GM23338 (cell line): Measurements from ENCODE around the gene ATXN2. TPM values are rescaled to one million over a fixed set of nuclear protein-coding genes. Genes with fewer than 3 reads are reported as not detected.

Experiments used
- ATAC-seq: fragments of 200-7000 bp; cut with Tn5 transposase; 3 replicates; pipeline ENCODE4 v1.9.1; 2020
- DNase-seq: peaks from one replicate; pipeline ENCODE4 v3.0.0-alpha.2; 2015; ENCODE audit warnings: low spot score
- H2AFZ ChIP-seq: fragments of 200-600 bp; sonication (generic); 2 replicates; pipeline ENCODE4 v1.8.0; 2016; ENCODE audit warnings: antibody characterized with exemption, mild to moderate bottlenecking, moderate library complexity
- H3F3A ChIP-seq: fragments of 200-600 bp; sonication (generic); replicated peaks from 2 replicates; pipeline ENCODE4 v1.8.0; 2017; ENCODE audit warnings: antibody characterized with exemption, mixed run types, low read depth
- H3K27ac ChIP-seq: fragments of 200-600 bp; sonication (generic); 2 replicates; pipeline ENCODE4 v1.6.1; 2016; ENCODE audit warnings: low read depth
- H3K27me3 ChIP-seq: fragments of 200-600 bp; sonication (generic); 2 replicates; pipeline ENCODE4 v1.8.0; 2016; ENCODE audit warnings: mild to moderate bottlenecking, mixed run types, moderate library complexity; ENCODE audit not compliant: insufficient read depth
- H3K36me3 ChIP-seq: fragments of 200-600 bp; sonication (generic); 2 replicates; pipeline ENCODE4 v1.8.0; 2016; ENCODE audit warnings: mild to moderate bottlenecking; ENCODE audit not compliant: insufficient read depth
- H3K4me1 ChIP-seq: fragments of 200-600 bp; sonication (generic); 2 replicates; pipeline ENCODE4 v1.8.0; 2016; ENCODE audit warnings: mild to moderate bottlenecking, moderate library complexity; ENCODE audit not compliant: insufficient read depth
- H3K4me2 ChIP-seq: fragments of 200-600 bp; sonication (generic); 2 replicates; pipeline ENCODE4 v1.7.1; 2017; ENCODE audit warnings: mixed run types
- H3K4me3 ChIP-seq: fragments of 200-600 bp; sonication (generic); 2 replicates; pipeline ENCODE4 v1.6.1; 2016; ENCODE audit warnings: mixed run types
- H3K79me2 ChIP-seq: fragments of 200-600 bp; sonication (generic); replicated peaks from 2 replicates; pipeline ENCODE4 v1.8.0; 2017; ENCODE audit warnings: mild to moderate bottlenecking; ENCODE audit not compliant: insufficient read depth
- H3K9me2 ChIP-seq: fragments of 200-600 bp; sonication (generic); 2 replicates; pipeline ENCODE4 v1.8.0; 2017; ENCODE audit not compliant: insufficient read depth
- H4K20me1 ChIP-seq: fragments of 200-600 bp; sonication (generic); replicated peaks from 2 replicates; pipeline ENCODE4 v1.8.0; 2017; ENCODE audit warnings: mild to moderate bottlenecking; ENCODE audit not compliant: insufficient read depth
- H3K27ac Mint-ChIP-seq: 2 replicates; pipeline ENCODE4 v1.8.0; 2020; ENCODE audit warnings: inconsistent platforms, mild to moderate bottlenecking, moderate library complexity, mixed read lengths
- H3K27me3 Mint-ChIP-seq: 3 replicates; pipeline ENCODE4 v1.8.0; 2022; ENCODE audit warnings: low read depth, mild to moderate bottlenecking, moderate library complexity, mixed read lengths, inconsistent platforms; ENCODE audit not compliant: insufficient read depth, poor library complexity
- H3K36me3 Mint-ChIP-seq: 3 replicates; pipeline ENCODE4 v1.8.0; 2021; ENCODE audit warnings: low read depth, mild to moderate bottlenecking, inconsistent platforms, moderate library complexity, mixed read lengths
- H3K4me1 Mint-ChIP-seq: 3 replicates; pipeline ENCODE4 v1.8.0; 2020; ENCODE audit warnings: mild to moderate bottlenecking, inconsistent platforms, mixed read lengths
- H3K4me3 Mint-ChIP-seq: 3 replicates; pipeline ENCODE4 v1.8.0; 2021; ENCODE audit warnings: moderate library complexity, mild to moderate bottlenecking, inconsistent platforms, mixed read lengths
- H3K9me3 Mint-ChIP-seq: 3 replicates; pipeline ENCODE4 v1.8.0; 2020; ENCODE audit warnings: moderate library complexity, mild to moderate bottlenecking, inconsistent platforms, mixed read lengths
- ETS1 ChIP-seq: IDR thresholded peaks from 2 replicates; pipeline ENCODE4 v1.6.1; 2016; ENCODE audit warnings: antibody characterized with exemption
- JUNB ChIP-seq: IDR thresholded peaks from one replicate; pipeline ENCODE4 v1.6.1; 2016; ENCODE audit warnings: antibody characterized with exemption; ENCODE audit not compliant: unreplicated experiment
- POLR2AphosphoS5 ChIP-seq: IDR thresholded peaks from 2 replicates; pipeline ENCODE4 v1.6.1; 2016; ENCODE audit warnings: antibody characterized with exemption, low read depth
- STAT1 ChIP-seq: IDR thresholded peaks from one replicate; pipeline ENCODE4 v1.6.1; 2016; ENCODE audit warnings: antibody characterized with exemption; ENCODE audit not compliant: unreplicated experiment
- ZNF114 ChIP-seq: fragments of 250-450 bp; sonication (Bioruptor Pico); IDR thresholded peaks from 2 replicates; pipeline ENCODE4 v1.5.0; 2020; ENCODE audit warnings: mild to moderate bottlenecking, moderate library complexity
- ZNF331 ChIP-seq: fragments of 250-450 bp; sonication (Bioruptor Pico); IDR thresholded peaks from 2 replicates; pipeline ENCODE4 v1.5.0; 2020; ENCODE audit warnings: low read depth, mild to moderate bottlenecking, moderate library complexity
- ZNF462 ChIP-seq: fragments of 250-450 bp; sonication (Bioruptor Pico); IDR thresholded peaks from 2 replicates; pipeline ENCODE4 v1.5.0; 2020; ENCODE audit warnings: mild to moderate bottlenecking, moderate library complexity
- polyA plus RNA-seq: library from polyadenylated mRNA; unstranded; fragments of >200 nt; fragmentation: Nextera tagmentation; extraction: Ambion mirVana; gene quantifications from 2 replicates; pipeline ENCODE4 v1.2.1, GENCODE V29; 2016
- total RNA-seq: library from RNA; depleted of rRNA; stranded (reverse); fragments of >200 nt; shearing (Covaris generic); gene quantifications from 2 replicates; pipeline ENCODE4 v1.2.3, GENCODE V29; 2014

ATXN2 gene
- total and polyA plus RNA-seq, 2 experiments from 2014 or later, result 44.8 to 59.5 TPM

- no peak for TF ChIP-seq ZNF462
Measured at GRCh38 chr12:111457071-111457470, 142.0 kb downstream of the ATXN2 start (continued).

- Mint-ChIP-seq H3K27ac (no peak overlapping the region), H3K27me3 (peaks cover 9% of the 10 kb centered on the region), H3K36me3 (peaks cover 43% of the 10 kb centered on the region), H3K4me3 (no peak overlapping the region), H3K9me3 (no peaks in the 10 kb centered on the region), H3K4me1 (no peaks in the 10 kb centered on the region; the same call in 2 of the 3 replicates)
- peaks cover 6% of the 10 kb centered on the region; the same call in 1 of the 2 replicates for H4K20me1 ChIP-seq
- DNase-seq (no peak), ATAC-seq (no peak)
- H3K4me1 ChIP-seq, result no peaks in the 10 kb centered on the region
- H2AFZ ChIP-seq, result no peak overlapping the region
- H3K9me2 ChIP-seq, result no peaks in the 10 kb centered on the region
- peaks cover 17% of the 10 kb centered on the region for H3K36me3 ChIP-seq
- H3K4me3 ChIP-seq, result no peak overlapping the region
- H3K27me3 ChIP-seq, result no peaks in the 10 kb centered on the region
- peaks cover 26% of the 10 kb centered on the region for H3F3A ChIP-seq
- H3K27ac ChIP-seq, result peak overlapping the region; percentile 59; the same call in 1 of the 2 replicates
- H3K4me2 ChIP-seq, result no peak overlapping the region
- no peaks in the 10 kb centered on the region for H3K79me2 ChIP-seq
- TF ChIP-seq JUNB (no peak), ZNF114 (no peak), ZNF331 (CRISPR knock-in tag) (no peak), ZNF462 (no peak), STAT1 (no peak), POLR2AphosphoS5 (no peak), ETS1 (no peak)
Measured at GRCh38 chr12:111455448-111456320, 143.4 kb downstream of the ATXN2 start.
